Fibroblast of lung (primary cell): ENCODE measurements around the gene RNF112.

Experiments used
- EZH2 ChIP-seq: IDR thresholded peaks from 2 replicates; pipeline ENCODE4 v1.5.1; 2012; ENCODE audit warnings: low read length, control low read depth, mild to moderate bottlenecking; ENCODE audit errors: missing control alignments
- TF ChIP-seq, protein P1 (sequence below), 2 donors: IDR thresholded peaks in 1 of 2; conservative IDR thresholded peaks in 1 of 2; 1 replicate in 1 of 2; 2 replicates in 1 of 2; pipeline ENCODE4 v1.5.1; 2011 to 2012; ENCODE audit warnings: low read length in 2 of 2, control low read depth in 1 of 2, inconsistent platforms in 1 of 2, low read depth in 1 of 2, mild to moderate bottlenecking in 1 of 2

DNA sequence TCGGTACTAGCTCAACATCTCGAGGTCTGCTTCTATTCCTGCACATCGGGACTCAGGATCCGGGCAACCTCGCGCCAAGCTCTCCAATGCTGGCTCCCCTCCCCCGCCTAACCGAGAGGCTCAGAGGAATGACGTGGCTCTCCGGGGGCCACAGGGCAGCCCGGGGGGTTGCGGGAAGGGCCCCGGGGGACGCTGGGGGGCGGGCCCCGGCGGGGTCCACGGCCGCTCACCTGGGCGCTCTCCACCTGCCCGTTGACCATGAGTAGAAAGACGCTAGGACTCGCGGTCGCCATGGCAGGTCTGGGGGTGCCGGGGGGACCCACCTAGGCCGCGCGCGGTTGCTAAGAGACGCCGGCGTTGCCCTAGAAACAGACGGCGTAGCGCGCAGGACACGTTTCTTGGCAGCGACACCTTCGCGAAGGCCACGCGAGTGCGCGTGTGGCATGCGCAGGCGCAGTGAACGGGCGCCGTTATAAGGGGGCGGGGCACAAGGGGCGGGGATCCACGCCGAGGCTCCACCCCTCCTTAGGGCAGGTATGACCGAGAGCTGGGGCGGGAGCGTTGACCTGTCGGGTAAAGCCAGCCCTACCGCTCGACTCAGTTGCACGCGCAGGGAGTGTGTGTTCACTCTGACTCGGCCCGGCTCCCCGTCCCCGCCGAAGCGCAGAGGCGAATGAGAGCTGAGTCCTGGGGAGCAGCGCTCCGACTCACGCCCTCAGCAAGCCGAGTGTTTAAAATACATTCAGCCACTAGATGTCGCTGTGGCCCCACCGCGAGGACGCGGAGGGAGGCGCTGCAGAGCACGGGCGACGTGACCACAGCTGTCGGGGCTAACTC, 48.5 kb upstream of the RNF112 start, which contains the start of gene B9D1:
- TF ChIP-seq, protein P1, sequence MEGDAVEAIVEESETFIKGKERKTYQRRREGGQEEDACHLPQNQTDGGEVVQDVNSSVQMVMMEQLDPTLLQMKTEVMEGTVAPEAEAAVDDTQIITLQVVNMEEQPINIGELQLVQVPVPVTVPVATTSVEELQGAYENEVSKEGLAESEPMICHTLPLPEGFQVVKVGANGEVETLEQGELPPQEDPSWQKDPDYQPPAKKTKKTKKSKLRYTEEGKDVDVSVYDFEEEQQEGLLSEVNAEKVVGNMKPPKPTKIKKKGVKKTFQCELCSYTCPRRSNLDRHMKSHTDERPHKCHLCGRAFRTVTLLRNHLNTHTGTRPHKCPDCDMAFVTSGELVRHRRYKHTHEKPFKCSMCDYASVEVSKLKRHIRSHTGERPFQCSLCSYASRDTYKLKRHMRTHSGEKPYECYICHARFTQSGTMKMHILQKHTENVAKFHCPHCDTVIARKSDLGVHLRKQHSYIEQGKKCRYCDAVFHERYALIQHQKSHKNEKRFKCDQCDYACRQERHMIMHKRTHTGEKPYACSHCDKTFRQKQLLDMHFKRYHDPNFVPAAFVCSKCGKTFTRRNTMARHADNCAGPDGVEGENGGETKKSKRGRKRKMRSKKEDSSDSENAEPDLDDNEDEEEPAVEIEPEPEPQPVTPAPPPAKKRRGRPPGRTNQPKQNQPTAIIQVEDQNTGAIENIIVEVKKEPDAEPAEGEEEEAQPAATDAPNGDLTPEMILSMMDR (conservative IDR thresholded peaks at IDR 0.05 in 1 of 2, IDR thresholded peaks at IDR 0.05 in 1 of 2; ENCODE audit: low read depth in 1 of 2, low read length in 2 of 2): peak; percentile 74 to 79
- no peak for TF ChIP-seq EZH2
